ENCODE data around the gene FMO4.
A peak's percentile ranks its signal among the peaks of the same experiment; 100 is the strongest.
"Not testable (repeated sequence)": the region's sequence is repeated elsewhere in the genome, so short reads cannot be mapped to it uniquely, and the experiment has no call there.

Gene FMO4

GRCh38 chr1:171313835-171314320 lies at the start of gene FMO4:
FMO4 (plus strand) TSS chr1:171314183; CDS start chr1:171319826, 5,643 bp downstream.
- DNase-seq (ENCODE audit: low read depth in 2 of 2) = peak; percentile 47 to 71

- no peak for DNase-seq (ENCODE audit: low read depth in 2 of 2)
Measured at GRCh38 chr1:171265686-171266085, 48.3 kb upstream of the FMO4 start.

- no peak for DNase-seq (ENCODE audit: low read depth in 2 of 2)
Measured at GRCh38 chr1:171266930-171267329, 47.1 kb upstream of the FMO4 start.

GRCh38 chr1:171267391-171267790 lies 46.6 kb upstream of the FMO4 start:
- DNase-seq (ENCODE audit: low read depth in 2 of 2) = no peak

GRCh38 chr1:171270806-171271205 lies 43.2 kb upstream of the FMO4 start:
- no peak for DNase-seq (ENCODE audit: low read depth in 2 of 2)

GRCh38 chr1:171277534-171277933 lies 36.4 kb upstream of the FMO4 start:
- no peak for DNase-seq (ENCODE audit: low read depth in 2 of 2)

GRCh38 chr1:171279234-171279633 lies 34.7 kb upstream of the FMO4 start:
- DNase-seq (ENCODE audit: low read depth in 2 of 2) = no peak

- DNase-seq (ENCODE audit: low read depth in 2 of 2) = no peak
Measured at GRCh38 chr1:171279678-171280077, 34.3 kb upstream of the FMO4 start.

- no peak for DNase-seq (ENCODE audit: low read depth in 2 of 2)
Measured at GRCh38 chr1:171280599-171280998, 33.4 kb upstream of the FMO4 start.

GRCh38 chr1:171286032-171286705 lies 27.8 kb upstream of the FMO4 start:
- no peak for DNase-seq (ENCODE audit: low read depth in 2 of 2)

GRCh38 chr1:171290621-171291020 lies 23.4 kb upstream of the FMO4 start:
- no peak for DNase-seq (ENCODE audit: low read depth in 2 of 2)

GRCh38 chr1:171292799-171293198 lies 21.2 kb upstream of the FMO4 start:
- no peak for DNase-seq (ENCODE audit: low read depth in 2 of 2)

- not testable (repeated sequence) for DNase-seq (ENCODE audit: low read depth in 2 of 2)
Measured at GRCh38 chr1:171295383-171295782, 18.6 kb upstream of the FMO4 start.

- no peak for DNase-seq (ENCODE audit: low read depth in 2 of 2)
Measured at GRCh38 chr1:171295821-171296220, 18.2 kb upstream of the FMO4 start.

GRCh38 chr1:171296897-171297296 lies 17.1 kb upstream of the FMO4 start:
- no peak for DNase-seq (ENCODE audit: low read depth in 2 of 2)

GRCh38 chr1:171298696-171299095 lies 15.3 kb upstream of the FMO4 start:
- DNase-seq (ENCODE audit: low read depth in 2 of 2) = no peak

GRCh38 chr1:171299342-171299741 lies 14.6 kb upstream of the FMO4 start:
- DNase-seq (ENCODE audit: low read depth in 2 of 2) = no peak

GRCh38 chr1:171300401-171300800 lies 13.6 kb upstream of the FMO4 start:
- no peak for DNase-seq (ENCODE audit: low read depth in 2 of 2)

- DNase-seq (ENCODE audit: low read depth in 2 of 2) = no peak
Measured at GRCh38 chr1:171310661-171311087, 3.3 kb upstream of the FMO4 start.

- no peak for DNase-seq (ENCODE audit: low read depth in 2 of 2)
Measured at GRCh38 chr1:171311771-171312558, 2.0 kb upstream of the FMO4 start.

- DNase-seq (ENCODE audit: low read depth in 2 of 2) = no peak
Measured at GRCh38 chr1:171313319-171313834, 606 bp upstream of the FMO4 start.

GRCh38 chr1:171329251-171329650 lies 15.3 kb downstream of the FMO4 start:
- DNase-seq (ENCODE audit: low read depth in 2 of 2) = no peak
